PFSK-1 (cell line): ENCODE measurements around the gene C19orf12.
A peak's percentile ranks its signal among the peaks of the same experiment; 100 is the strongest.

Source experiments
- FOXP2 ChIP-seq: optimal IDR thresholded peaks from 2 replicates; pipeline ENCODE3; 2011; ENCODE audit warnings: borderline replicate concordance, control low read depth, inconsistent platforms; ENCODE audit not compliant: insufficient read depth; ENCODE audit errors: extremely low read length, extremely low read depth
- POLR2AphosphoS5 ChIP-seq: IDR thresholded peaks from 2 replicates; pipeline ENCODE4 v1.6.1; 2012; ENCODE audit warnings: low read depth, mild to moderate bottlenecking, control low read depth, low read length, moderate library complexity
- SIN3A ChIP-seq: IDR thresholded peaks from 2 replicates; pipeline ENCODE4 v1.6.1; 2012; ENCODE audit warnings: mild to moderate bottlenecking, low read length, moderate library complexity, borderline replicate concordance; ENCODE audit not compliant: insufficient read depth
- TAF1 ChIP-seq: IDR thresholded peaks from 2 replicates; pipeline ENCODE4 v1.6.1; 2012; ENCODE audit warnings: low read length, control low read depth, borderline replicate concordance; ENCODE audit not compliant: insufficient read depth
- TF ChIP-seq, protein P1 (sequence below), 2 experiments: IDR thresholded peaks; 2 replicates each; pipeline versions ENCODE4 v1.6.1 to v1.8.0; 2011 to 2012; ENCODE audit warnings: low read depth in 2 of 2, low read length in 2 of 2, control low read depth in 1 of 2, inconsistent platforms in 1 of 2, mild to moderate bottlenecking in 1 of 2, moderate library complexity in 1 of 2; ENCODE audit not compliant: insufficient read depth in 1 of 2

C19orf12 gene

DNA sequence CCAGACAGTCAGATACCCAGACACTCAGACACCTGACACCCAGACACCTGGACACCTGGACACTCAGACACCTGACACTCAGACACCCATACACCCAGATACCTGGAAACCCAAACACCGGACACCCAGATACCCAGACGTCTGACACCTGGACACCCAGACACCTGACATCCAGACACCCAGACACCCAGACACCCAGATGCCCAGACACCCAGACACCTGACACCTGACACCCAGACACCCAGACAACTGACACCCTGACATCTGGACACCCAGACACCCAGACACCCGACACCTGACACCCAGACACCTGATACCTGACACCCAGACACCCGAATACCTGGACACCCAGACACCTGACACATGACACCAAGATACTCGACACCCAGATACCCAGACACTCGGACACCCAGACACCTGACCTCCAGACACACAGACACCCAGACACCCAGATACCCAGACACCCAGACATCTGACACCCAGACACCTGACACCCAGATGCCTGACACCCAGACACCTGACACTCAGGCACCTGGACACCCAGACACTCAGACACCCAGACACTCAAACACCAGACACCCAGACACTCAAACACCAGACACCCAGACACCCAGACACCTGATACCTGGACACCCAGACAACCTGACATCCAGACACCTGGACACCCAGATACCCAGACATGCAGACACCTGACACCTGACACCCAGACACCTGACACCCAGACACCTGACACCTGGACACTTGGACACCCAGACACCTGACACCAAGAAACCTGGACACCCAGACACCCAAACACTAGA, 19.1 kb downstream of the C19orf12 start:
- TF ChIP-seq TAF1: no peak
- no peak for TF ChIP-seq POLR2AphosphoS5
- TF ChIP-seq SIN3A: no peak
- TF ChIP-seq FOXP2: no peak

DNA sequence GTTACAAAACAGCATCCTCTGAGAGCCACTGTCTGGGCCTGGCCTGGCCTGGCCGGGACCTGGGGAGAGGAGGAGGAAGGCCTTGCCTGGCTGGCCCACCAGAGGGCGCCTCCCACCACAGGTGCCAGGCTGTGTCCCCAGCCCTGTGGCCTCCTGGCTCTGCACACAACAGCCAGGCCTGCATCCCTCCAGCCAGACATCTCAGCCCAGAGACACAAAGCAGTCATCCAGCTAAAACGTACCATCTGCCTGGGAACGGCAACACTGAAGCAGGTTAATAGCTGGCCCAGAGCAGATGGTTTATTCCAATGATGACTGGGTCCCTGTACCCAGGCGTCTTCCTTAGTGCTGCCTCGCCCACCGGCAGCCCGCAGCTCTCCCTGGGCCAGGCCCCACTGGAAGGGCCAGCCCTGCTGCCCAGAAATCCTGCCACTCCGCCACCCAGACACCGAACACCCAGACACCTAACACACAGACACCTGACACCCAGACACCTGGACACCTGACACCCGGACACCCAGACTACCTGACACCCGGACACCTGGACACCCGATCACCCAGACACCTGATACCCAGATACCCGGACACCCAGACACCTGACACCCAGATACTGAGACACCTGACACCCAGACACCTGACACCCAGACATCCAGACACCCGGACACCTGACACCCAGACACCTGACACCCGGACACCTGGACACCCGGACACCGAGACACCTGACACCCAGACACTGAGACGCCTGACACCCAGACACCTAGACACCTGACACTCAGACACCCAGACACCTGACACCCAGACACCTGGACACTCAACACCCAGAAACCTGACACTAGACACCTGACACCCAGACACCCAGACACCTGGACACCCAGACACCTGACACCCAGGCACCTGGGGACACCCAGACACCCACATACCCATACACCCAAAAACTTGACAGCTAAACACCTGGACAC, 20.1 kb downstream of the C19orf12 start:
- TF ChIP-seq TAF1 (no peak), FOXP2 (peak; percentile 87), SIN3A (no peak)
- TF ChIP-seq, protein P1, sequence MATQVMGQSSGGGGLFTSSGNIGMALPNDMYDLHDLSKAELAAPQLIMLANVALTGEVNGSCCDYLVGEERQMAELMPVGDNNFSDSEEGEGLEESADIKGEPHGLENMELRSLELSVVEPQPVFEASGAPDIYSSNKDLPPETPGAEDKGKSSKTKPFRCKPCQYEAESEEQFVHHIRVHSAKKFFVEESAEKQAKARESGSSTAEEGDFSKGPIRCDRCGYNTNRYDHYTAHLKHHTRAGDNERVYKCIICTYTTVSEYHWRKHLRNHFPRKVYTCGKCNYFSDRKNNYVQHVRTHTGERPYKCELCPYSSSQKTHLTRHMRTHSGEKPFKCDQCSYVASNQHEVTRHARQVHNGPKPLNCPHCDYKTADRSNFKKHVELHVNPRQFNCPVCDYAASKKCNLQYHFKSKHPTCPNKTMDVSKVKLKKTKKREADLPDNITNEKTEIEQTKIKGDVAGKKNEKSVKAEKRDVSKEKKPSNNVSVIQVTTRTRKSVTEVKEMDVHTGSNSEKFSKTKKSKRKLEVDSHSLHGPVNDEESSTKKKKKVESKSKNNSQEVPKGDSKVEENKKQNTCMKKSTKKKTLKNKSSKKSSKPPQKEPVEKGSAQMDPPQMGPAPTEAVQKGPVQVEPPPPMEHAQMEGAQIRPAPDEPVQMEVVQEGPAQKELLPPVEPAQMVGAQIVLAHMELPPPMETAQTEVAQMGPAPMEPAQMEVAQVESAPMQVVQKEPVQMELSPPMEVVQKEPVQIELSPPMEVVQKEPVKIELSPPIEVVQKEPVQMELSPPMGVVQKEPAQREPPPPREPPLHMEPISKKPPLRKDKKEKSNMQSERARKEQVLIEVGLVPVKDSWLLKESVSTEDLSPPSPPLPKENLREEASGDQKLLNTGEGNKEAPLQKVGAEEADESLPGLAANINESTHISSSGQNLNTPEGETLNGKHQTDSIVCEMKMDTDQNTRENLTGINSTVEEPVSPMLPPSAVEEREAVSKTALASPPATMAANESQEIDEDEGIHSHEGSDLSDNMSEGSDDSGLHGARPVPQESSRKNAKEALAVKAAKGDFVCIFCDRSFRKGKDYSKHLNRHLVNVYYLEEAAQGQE (IDR thresholded peaks at IDR 0.05; ENCODE audit: insufficient read depth in 1 of 2, low read depth in 2 of 2, low read length in 2 of 2): no peak

DNA sequence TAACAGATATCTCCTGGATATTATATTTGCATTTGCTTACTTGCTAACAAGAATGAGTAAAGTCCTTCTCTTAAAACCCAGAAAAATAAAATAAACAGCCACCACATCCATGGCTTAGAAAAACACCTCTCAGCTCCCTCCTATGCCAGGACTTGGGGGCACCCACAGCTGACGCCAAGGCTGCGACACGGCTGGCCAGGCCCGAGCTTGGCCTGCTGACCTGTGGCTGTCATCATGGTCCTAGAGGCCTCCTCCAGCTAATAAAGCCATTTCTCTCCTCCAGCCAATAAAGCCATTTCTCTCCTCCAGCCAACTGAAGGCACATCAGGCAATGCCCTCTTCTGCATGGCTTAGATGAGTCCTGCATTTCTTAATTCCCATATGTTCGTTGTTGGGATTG, 20.9 kb downstream of the C19orf12 start:
- TF ChIP-seq, protein P1 (IDR thresholded peaks at IDR 0.05; ENCODE audit: insufficient read depth in 1 of 2, low read depth in 2 of 2, low read length in 2 of 2): no peak
- no peak for TF ChIP-seq TAF1
- no peak for TF ChIP-seq FOXP2
- no peak for TF ChIP-seq POLR2AphosphoS5
- TF ChIP-seq SIN3A: no peak

DNA sequence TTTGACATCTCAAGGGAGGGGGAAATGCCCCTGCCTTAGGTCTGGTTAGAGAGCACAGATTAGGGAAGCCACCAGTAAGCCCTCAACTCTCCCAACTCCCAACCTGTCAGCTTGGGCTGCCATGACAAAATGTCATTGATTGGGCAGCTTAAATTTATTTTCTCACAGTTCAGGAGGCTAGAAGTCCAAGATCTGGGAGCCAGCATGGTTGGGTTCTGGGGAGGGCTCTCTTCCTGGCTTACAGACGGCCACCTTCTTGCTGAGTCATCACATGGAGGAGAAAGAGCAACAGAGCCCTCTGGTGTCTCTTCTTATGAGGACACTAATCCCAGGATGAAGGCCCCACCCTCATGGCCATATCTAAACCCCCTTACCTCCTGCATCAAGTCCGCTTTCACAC, 24.2 kb downstream of the C19orf12 start:
- TF ChIP-seq TAF1: no peak
- TF ChIP-seq POLR2AphosphoS5: no peak
- TF ChIP-seq, protein P1 (IDR thresholded peaks at IDR 0.05; ENCODE audit: insufficient read depth in 1 of 2, low read depth in 2 of 2, low read length in 2 of 2): no peak
- no peak for TF ChIP-seq SIN3A
- TF ChIP-seq FOXP2: no peak

DNA sequence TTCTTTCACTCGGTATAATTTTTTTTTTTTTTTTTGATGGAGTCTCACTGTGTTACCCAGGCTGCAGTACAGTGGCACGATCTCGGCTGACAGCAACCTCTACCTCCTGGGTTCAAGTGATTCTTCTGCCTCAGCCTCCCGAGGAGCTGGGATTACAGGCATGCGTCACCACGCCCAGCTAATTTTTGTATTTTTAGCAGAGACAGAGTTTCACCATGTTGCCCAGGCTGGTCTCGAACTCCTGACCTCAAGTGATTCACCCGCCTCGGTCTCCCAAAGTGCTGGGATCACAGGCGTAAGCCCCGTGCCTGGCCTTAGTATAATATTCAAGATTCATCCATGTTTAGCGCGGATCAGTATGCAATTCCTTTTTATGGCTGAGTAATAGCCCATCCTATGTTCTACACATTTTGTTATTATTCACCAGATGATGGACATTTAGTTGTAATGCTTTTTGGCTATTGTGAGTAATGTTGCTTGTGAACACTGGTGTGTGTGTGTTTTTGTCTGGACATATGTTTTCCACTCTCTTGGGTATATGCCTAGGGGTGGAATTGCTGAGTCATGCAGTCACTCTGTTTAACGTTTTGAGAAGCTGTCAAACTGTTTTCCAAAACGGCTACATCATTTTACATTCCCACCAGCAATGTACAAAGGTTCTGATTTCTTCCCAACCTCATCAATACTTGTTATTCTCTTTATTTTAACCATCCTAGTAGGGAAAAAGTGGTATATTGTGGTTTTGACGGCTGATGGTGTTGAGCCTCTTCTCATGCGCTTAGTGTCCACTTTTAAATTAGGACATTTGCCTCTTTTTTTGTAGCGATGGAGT, 26.9 kb downstream of the C19orf12 start:
- TF ChIP-seq SIN3A: no peak
